Bronchial epithelial cell (primary cell): ENCODE results near the gene UBR3. TPM values are rescaled to one million over a fixed set of nuclear protein-coding genes. Genes with fewer than 3 reads are reported as not detected.
"Not testable (repeated sequence)": the region's sequence is repeated elsewhere in the genome, so short reads cannot be mapped to it uniquely, and the experiment has no call there.

Source experiments
- DNase-seq: peaks from one replicate; pipeline ENCODE4 v3.0.0-alpha.2; 2010; ENCODE audit warnings: low read depth
- FAIRE-seq: peaks from 2 replicates; lab custom pipeline; 2011; peaks lifted over from hg19 to GRCh38; lab: Jason Lieb, UNC
- H3K27me3 ChIP-seq: 2 replicates; pipeline ENCODE4 v1.5.1; 2011; ENCODE audit warnings: low read length; ENCODE audit not compliant: control insufficient read depth, insufficient read depth
- H3K36me3 ChIP-seq: 2 replicates; pipeline ENCODE4 v1.5.1; 2011; ENCODE audit warnings: low read length; ENCODE audit not compliant: control insufficient read depth, insufficient read depth
- H3K4me3 ChIP-seq: 2 replicates; pipeline ENCODE4 v1.5.1; 2011; ENCODE audit warnings: mild to moderate bottlenecking, low read depth, low read length, control low read depth
- total RNA-seq: library from RNA; depleted of rRNA; stranded (reverse); fragments of >200 nt; gene quantifications from 2 replicates; pipeline ENCODE4 v1.2.1, GENCODE V29; 2014
- TF ChIP-seq, protein P1 (sequence below): IDR thresholded peaks from 2 replicates; pipeline ENCODE4 v1.5.1; 2011; ENCODE audit warnings: mild to moderate bottlenecking, moderate library complexity, low read length, control low read depth, inconsistent platforms; ENCODE audit not compliant: insufficient read depth, severe bottlenecking

Gene UBR3
- total RNA-seq, 1 donor from 2014 or later: 18.4 TPM

DNA sequence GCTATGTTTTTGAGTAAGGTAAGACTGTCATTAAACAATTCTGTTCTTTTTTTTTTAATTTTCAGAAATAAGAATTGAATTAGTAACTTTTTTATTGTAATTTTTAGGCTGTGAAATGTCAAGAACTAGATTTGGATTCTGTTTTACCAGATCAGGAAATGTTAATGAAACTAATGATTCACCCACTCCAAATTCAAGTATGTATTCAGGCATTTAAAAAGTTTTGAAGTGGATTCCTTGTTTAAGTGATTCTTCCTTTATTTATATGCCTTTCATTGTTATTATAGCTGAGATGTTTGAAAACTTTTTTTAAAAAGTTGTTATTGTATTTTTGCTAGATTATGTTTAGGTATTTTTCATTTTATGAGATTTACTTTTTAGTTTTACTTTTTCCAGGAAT, 96.7 kb downstream of the UBR3 start:
- DNase-seq (no peak), FAIRE-seq (no peak)
- TF ChIP-seq, protein P1, sequence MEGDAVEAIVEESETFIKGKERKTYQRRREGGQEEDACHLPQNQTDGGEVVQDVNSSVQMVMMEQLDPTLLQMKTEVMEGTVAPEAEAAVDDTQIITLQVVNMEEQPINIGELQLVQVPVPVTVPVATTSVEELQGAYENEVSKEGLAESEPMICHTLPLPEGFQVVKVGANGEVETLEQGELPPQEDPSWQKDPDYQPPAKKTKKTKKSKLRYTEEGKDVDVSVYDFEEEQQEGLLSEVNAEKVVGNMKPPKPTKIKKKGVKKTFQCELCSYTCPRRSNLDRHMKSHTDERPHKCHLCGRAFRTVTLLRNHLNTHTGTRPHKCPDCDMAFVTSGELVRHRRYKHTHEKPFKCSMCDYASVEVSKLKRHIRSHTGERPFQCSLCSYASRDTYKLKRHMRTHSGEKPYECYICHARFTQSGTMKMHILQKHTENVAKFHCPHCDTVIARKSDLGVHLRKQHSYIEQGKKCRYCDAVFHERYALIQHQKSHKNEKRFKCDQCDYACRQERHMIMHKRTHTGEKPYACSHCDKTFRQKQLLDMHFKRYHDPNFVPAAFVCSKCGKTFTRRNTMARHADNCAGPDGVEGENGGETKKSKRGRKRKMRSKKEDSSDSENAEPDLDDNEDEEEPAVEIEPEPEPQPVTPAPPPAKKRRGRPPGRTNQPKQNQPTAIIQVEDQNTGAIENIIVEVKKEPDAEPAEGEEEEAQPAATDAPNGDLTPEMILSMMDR: no peak
- H3K4me3 ChIP-seq: no peak overlapping the region
- no peaks in the 10 kb centered on the region for H3K27me3 ChIP-seq
- H3K36me3 ChIP-seq: peaks cover 1% of the 10 kb centered on the region

DNA sequence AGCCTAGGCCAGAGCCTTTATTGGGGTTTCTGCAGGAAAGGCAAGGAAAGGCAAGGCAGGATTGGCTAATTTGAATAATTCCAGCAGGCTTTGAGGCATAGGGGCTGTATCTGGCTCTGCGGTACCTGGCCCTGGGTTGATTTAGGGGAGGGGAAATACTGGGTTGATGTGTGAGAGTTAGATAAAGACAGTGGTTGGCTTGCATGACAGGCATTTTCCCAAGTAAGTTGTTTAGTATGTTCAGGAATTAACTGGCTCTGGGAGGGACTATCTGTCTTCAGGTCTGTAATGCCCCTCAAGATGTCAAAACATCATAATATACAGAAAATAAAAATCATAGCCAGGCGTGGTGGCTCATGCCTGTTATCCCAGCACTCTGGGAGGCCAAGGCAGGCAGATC, 98.7 kb downstream of the UBR3 start:
- Histone ChIP-seq H3K4me3 (no peak overlapping the region), H3K36me3 (peaks cover 1% of the 10 kb centered on the region), H3K27me3 (no peaks in the 10 kb centered on the region)
- DNase-seq (no peak), FAIRE-seq (no peak)
- TF ChIP-seq, protein P1: no peak

DNA sequence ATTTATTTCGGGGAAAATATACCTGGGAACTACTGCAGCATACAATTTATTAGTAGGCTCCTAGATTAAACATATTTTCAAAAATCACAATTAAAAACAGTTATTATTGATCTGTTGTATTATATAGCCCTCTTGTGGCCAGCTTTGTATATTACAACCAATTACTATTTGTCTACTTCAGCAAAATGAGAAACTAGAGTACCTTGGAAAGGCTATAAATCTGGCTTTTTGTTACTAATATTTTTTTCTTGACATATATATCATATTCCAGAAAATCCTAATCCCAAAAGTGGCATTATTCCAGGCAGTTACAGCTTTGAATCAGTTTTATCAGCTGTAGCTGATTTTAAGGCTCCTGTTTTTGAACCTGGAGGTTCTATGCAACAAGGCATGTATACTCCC, 101.2 kb downstream of the UBR3 start:
- no peak for FAIRE-seq
- H3K27me3 ChIP-seq: no peaks in the 10 kb centered on the region
- TF ChIP-seq, protein P1: peak; percentile 25
- peaks cover 1% of the 10 kb centered on the region for H3K36me3 ChIP-seq
- no peak overlapping the region for H3K4me3 ChIP-seq
- DNase-seq: peak; percentile 53

DNA sequence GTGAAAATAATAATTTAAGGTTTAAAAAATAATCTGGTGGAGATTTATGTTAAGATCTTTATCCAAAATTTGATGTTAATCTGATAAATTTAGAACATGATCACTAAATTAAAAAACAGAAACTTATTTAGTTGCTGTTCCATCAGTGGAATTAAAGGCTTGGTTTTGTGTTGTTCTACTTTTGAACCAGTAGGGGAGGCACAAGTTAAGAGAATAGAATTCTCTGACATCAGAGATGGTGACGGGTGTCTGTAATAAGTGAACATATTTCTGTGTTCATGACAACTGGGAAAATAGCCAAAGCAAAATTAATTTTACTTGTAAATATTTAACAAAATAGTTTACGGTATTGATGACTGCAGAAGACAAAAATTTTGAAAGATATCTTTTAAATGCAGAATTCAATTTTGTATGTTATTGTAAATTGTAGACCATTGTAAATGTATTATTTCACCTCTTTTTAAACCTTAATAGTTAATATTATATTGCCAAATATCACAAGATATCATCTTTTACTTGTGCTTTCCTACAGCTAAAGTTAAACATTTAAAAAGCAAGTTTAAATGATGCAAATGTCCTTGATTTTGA, 106.0 kb downstream of the UBR3 start:
- TF ChIP-seq, protein P1: peak; percentile 40
- peak; percentile 54 for DNase-seq
- H3K27me3 ChIP-seq: no peaks in the 10 kb centered on the region
- no peak overlapping the region for H3K4me3 ChIP-seq
- peaks cover 1% of the 10 kb centered on the region for H3K36me3 ChIP-seq
- FAIRE-seq: no peak

DNA sequence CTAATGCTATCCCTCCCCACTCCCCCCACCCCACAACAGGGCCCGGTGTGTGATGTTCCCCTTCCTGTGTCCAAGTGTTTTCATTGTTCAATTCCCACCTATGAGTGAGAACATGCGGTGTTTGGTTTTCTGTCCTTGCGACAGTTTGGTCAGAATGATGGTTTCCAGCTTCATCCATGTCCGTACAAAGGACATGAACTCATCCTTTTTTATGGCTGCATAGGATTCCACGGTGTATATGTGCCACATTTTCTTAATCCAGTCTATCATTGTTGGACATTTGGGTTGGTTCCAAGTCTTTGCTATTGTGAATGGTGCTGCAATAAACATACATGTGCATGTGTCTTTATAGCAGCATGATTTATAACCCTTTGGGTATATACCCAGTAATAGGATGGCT, 109.4 kb downstream of the UBR3 start:
- not testable (repeated sequence) for H3K36me3 ChIP-seq, H3K4me3 ChIP-seq, DNase-seq, H3K27me3 ChIP-seq, FAIRE-seq

DNA sequence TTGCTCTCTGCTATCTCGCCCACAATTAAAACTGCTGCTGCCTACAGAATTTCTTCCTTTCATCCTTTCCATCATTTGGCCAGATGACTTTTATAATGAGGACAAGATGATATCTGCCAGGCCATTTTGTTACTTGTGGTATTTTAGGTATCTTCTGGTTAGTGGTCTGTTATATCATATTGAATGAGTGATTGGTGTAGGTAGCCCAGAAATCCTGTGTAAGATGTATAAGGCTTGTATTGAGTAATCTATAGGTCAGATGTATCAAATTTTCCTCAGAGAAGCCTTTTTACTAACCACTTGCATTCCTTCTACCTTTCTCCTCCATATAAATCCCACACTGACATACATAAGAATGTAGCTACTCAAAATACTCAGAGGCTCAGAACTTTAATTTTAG, 118.3 kb downstream of the UBR3 start:
- FAIRE-seq (no peak), DNase-seq (no peak)
- TF ChIP-seq, protein P1: no peak
- no peaks in the 10 kb centered on the region for H3K27me3 ChIP-seq
- H3K4me3 ChIP-seq: no peak overlapping the region
- H3K36me3 ChIP-seq: peaks cover 1% of the 10 kb centered on the region
